HG03095 (cell line): ENCODE data around the gene FUT4.
"Not testable (repeated sequence)": the region's sequence is repeated elsewhere in the genome, so short reads cannot be mapped to it uniquely, and the experiment has no call there.

Source experiments
- ATAC-seq: cut with Tn5 transposase; IDR thresholded peaks from one replicate; pipeline ENCODE4 v1.9.1; 2021; ENCODE audit warnings: moderate library complexity; ENCODE audit not compliant: unreplicated experiment

FUT4 gene

GRCh38 chr11:94532211-94532610 is 11.5 kb upstream of the FUT4 start:
- ATAC-seq: no peak

- ATAC-seq: no peak
Measured at GRCh38 chr11:94533206-94533605, 10.5 kb upstream of the FUT4 start.

GRCh38 chr11:94533696-94534630 is 9.8 kb upstream of the FUT4 start:
- ATAC-seq: no peak

- ATAC-seq: no peak
Measured at GRCh38 chr11:94536386-94536785, 7.3 kb upstream of the FUT4 start.

DNA sequence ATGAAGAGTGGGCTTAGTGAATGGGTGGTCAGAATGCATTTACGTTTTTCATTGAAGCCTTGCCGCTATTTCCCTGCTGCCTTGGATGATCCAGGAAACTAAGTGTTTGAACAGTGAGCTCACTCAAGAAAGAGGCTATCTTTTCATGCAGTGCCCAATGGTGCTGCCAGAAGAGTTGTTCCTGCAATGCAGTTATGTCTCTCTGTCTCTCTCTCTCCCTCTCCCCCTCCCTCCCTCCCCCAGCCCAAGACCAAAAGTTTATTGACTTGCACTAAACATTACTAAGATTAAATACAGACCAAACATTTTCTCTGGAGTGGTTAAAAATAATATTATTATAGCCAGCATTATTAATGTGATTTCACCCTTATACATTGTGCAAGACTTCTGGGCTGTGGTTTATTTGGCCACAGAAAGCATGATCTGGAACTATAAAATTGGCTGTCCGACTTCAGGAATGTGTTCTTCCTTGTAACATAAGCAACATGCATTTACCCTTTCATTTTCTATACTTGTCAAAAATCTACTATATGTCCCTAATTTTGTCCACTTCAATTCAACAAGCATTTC is 6.6 kb upstream of the FUT4 start:
- ATAC-seq: no peak

DNA sequence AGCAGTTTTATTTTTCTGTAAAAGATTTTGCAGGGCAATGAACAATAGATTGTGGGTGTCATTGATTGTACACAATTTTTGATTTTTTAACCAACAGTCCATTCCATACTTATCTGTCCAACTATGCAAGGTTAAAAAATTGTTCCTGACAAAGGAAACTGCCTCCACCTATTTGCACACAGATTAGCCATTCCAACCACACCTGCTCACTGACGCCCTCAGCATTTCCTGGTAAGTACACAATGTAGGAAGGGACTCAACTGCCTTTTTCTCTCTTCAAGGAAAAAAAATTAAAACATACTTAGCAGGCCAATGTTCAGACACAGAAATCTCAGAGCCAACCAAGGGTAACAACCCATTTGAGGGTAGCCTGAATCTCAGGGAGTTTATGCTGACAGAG is 4.3 kb upstream of the FUT4 start:
- ATAC-seq: no peak

GRCh38 chr11:94544646-94545263 is 1.0 kb downstream of the FUT4 start:
- ATAC-seq: peak; percentile 2

DNA sequence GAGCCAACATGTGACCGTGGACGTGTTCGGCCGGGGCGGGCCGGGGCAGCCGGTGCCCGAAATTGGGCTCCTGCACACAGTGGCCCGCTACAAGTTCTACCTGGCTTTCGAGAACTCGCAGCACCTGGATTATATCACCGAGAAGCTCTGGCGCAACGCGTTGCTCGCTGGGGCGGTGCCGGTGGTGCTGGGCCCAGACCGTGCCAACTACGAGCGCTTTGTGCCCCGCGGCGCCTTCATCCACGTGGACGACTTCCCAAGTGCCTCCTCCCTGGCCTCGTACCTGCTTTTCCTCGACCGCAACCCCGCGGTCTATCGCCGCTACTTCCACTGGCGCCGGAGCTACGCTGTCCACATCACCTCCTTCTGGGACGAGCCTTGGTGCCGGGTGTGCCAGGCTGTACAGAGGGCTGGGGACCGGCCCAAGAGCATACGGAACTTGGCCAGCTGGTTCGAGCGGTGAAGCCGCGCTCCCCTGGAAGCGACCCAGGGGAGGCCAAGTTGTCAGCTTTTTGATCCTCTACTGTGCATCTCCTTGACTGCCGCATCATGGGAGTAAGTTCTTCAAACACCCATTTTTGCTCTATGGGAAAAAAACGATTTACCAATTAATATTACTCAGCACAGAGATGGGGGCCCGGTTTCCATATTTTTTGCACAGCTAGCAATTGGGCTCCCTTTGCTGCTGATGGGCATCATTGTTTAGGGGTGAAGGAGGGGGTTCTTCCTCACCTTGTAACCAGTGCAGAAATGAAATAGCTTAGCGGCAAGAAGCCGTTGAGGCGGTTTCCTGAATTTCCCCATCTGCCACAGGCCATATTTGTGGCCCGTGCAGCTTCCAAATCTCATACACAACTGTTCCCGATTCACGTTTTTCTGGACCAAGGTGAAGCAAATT is 1.8 kb downstream of the FUT4 start:
- ATAC-seq: no peak

DNA sequence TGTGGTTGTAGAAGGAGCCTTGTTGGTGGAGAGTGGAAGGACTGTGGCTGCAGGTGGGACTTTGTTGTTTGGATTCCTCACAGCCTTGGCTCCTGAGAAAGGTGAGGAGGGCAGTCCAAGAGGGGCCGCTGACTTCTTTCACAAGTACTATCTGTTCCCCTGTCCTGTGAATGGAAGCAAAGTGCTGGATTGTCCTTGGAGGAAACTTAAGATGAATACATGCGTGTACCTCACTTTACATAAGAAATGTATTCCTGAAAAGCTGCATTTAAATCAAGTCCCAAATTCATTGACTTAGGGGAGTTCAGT is 2.4 kb downstream of the FUT4 start:
- no peak for ATAC-seq

- ATAC-seq: no peak
Measured at GRCh38 chr11:94546886-94547285, 3.2 kb downstream of the FUT4 start.

DNA sequence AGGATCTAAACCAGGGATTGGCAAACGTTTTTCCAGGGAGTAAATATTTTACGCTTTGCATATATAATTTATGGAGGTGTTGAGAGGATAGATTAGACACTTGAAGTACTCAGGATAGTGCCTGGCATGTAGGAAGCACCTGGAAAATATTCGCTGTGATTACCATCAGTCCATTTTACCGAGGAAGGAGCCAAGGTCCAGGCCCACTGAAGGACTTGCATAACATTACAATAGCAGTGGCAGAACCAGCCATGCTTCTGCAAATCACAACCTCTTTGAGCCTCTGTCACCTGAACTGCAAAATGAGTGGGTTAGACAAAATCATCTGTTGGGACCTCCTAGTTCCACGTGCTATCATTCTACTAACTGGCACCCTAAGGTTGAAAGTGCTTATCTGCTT is 5.4 kb downstream of the FUT4 start:
- no peak for ATAC-seq

- ATAC-seq: no peak
Measured at GRCh38 chr11:94550513-94550912, 6.8 kb downstream of the FUT4 start.

GRCh38 chr11:94553938-94554337 is 10.2 kb downstream of the FUT4 start:
- ATAC-seq: no peak

GRCh38 chr11:94555752-94556329 is 12.1 kb downstream of the FUT4 start:
- not testable (repeated sequence) for ATAC-seq

DNA sequence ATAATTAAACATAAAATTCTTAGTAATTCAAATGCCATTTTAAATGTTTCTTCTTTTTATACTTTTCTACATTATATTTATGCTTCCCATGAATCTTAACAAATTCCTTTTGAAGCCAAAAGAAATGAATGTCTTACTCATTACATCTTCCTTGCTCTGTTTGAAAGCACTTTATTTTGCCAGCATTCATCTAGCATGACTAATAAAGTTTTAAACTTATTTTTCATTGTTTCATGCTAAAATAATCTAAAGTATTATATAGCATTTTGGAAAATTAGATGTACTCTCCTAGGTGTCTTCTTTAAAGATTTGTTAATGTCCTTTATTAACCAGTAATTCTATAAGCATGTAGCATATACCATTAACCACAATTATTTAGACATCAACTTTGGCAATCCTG is 13.7 kb downstream of the FUT4 start:
- ATAC-seq: no peak

- no peak for ATAC-seq
Measured at GRCh38 chr11:94557992-94558391, 14.3 kb downstream of the FUT4 start.

DNA sequence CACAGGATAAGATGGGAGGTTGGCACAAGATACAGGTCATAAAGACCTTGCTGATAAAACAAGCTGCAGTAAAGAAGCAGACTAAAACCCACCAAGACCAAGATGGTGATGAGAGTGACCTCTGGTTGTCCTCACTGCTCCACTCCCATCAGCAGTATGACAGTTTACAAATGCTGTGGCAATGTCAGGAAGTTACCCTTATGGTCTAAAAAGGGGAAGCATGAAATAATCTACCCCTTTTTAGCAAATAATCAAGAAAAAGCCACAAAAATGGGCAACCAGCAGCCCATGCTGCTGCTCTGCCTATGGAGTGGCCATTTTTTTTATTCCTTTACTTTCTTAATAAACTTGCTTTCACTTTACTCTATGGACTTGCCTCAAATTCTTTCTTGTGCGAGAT is 14.7 kb downstream of the FUT4 start:
- no peak for ATAC-seq

GRCh38 chr11:94558932-94559331 is 15.2 kb downstream of the FUT4 start:
- no peak for ATAC-seq

DNA sequence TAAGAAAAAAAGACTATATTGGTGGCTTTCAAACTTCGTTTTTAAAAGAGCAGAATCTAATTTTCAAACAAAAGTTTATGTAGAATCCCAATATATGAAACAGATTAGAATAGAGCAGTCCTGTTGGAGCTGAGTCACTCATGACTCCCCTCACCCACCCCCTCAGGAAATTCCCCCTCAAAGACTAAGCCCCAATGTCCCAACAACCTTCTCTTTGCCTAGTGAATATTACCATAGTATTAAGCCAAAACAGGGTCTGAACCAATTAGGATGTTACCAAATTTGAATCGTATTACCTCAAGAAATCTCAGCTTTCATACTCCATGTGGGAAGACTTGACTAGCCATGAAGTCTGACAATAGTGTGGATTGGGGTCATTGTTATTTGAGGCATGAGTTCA is 15.6 kb downstream of the FUT4 start:
- no peak for ATAC-seq

DNA sequence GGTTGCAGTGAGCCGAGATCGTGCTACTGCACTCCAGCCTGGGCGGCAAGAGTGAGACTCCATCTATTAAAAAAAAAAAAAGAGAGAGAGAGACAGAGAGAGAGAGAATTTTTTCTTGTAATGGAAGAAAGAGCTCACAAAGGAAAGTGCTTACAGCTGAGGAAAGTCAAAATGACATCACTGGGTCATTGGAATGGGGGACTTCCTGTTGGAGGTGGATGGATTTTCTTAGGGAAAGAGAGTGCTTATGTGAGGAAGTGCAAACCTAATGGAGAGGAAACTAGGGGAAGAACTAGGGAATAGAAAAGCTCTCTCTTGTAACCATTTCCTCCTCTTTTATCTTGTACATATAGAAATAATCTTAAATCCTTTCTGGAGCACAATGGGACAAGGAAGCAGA is 17.1 kb downstream of the FUT4 start:
- no peak for ATAC-seq
